Immature natural killer cell (primary cell): Measurements from ENCODE around the gene CNTN5. TPM values are rescaled to one million over a fixed set of nuclear protein-coding genes. Genes with fewer than 3 reads are reported as not detected.
"Not testable (repeated sequence)": the region's sequence is repeated elsewhere in the genome, so short reads cannot be mapped to it uniquely, and the experiment has no call there.

Source experiments
- DNase-seq, 3 donors: peaks; one replicate each; pipeline ENCODE4 v3.0.0; 2022; ENCODE audit warnings: mixed read lengths in 1 of 3
- H3K27ac Mint-ChIP-seq, 6 donors: one replicate each; pipeline ENCODE4 v1.8.0; 2020; ENCODE audit warnings: mixed read lengths in 6 of 6, mild to moderate bottlenecking in 5 of 6, inconsistent platforms in 4 of 6, moderate library complexity in 3 of 6
- H3K27me3 Mint-ChIP-seq, 3 donors: one replicate each; pipeline ENCODE4 v1.8.0; 2020 to 2021; ENCODE audit warnings: low read depth in 3 of 3, mild to moderate bottlenecking in 3 of 3, mixed read lengths in 3 of 3, moderate library complexity in 3 of 3, inconsistent platforms in 1 of 3
- H3K36me3 Mint-ChIP-seq, 3 donors: one replicate each; pipeline ENCODE4 v1.8.0; 2020; ENCODE audit warnings: mixed read lengths in 3 of 3, inconsistent platforms in 2 of 3, mild to moderate bottlenecking in 2 of 3
- H3K4me1 Mint-ChIP-seq, 2 donors: one replicate each; pipeline ENCODE4 v1.8.0; 2020; ENCODE audit warnings: inconsistent platforms in 2 of 2, mild to moderate bottlenecking in 2 of 2, mixed read lengths in 2 of 2, moderate library complexity in 1 of 2
- H3K4me3 Mint-ChIP-seq, 5 donors: one replicate each; pipeline ENCODE4 v1.8.0; 2020; ENCODE audit warnings: mild to moderate bottlenecking in 5 of 5, mixed read lengths in 5 of 5, inconsistent platforms in 3 of 5, moderate library complexity in 3 of 5
- H3K9me3 Mint-ChIP-seq, 6 donors: one replicate each; pipeline ENCODE4 v1.8.0; 2020; ENCODE audit warnings: mild to moderate bottlenecking in 6 of 6, mixed read lengths in 6 of 6, inconsistent platforms in 4 of 6, moderate library complexity in 3 of 6
- polyA plus RNA-seq, 3 donors: library from polyadenylated mRNA; unstranded; fragments of 300-500 nt; fragmentation: Illumina TruSeq; gene quantifications; one replicate each; pipeline ENCODE4 v1.2.3, GENCODE V29; 2021

The CNTN5 gene
- polyA plus RNA-seq, 3 donors from 2014 or later = not detected

GRCh38 chr11:100214791-100215190 lies 1194.0 kb downstream of the CNTN5 start:
- H3K27me3 Mint-ChIP-seq = no peaks in the 10 kb centered on the region
- no peak overlapping the region for H3K4me3 Mint-ChIP-seq
- no peak for DNase-seq
- H3K9me3 Mint-ChIP-seq = peaks cover 2 to 26% (median 13%) of the 10 kb centered on the region in 6 donors
- no peaks in the 10 kb centered on the region for H3K36me3 Mint-ChIP-seq
- no peaks in the 10 kb centered on the region for H3K4me1 Mint-ChIP-seq
- H3K27ac Mint-ChIP-seq = no peak overlapping the region

GRCh38 chr11:100220801-100221200 lies 1200.1 kb downstream of the CNTN5 start:
- Mint-ChIP-seq H3K4me1 (no peaks in the 10 kb centered on the region), H3K27me3 (peaks cover 0 to 1% (median 0%) of the 10 kb centered on the region in 3 donors), H3K36me3 (no peaks in the 10 kb centered on the region), H3K4me3 (no peak overlapping the region), H3K9me3 (peaks cover 6 to 45% (median 12%) of the 10 kb centered on the region in 6 donors), H3K27ac (no peak overlapping the region)
- DNase-seq = no peak

- DNase-seq = no peak
- Mint-ChIP-seq H3K36me3 (no peaks in the 10 kb centered on the region), H3K4me3 (no peak overlapping the region), H3K4me1 (no peaks in the 10 kb centered on the region), H3K27ac (no peak overlapping the region), H3K9me3 (peaks cover 6 to 54% (median 11%) of the 10 kb centered on the region in 6 donors), H3K27me3 (peaks cover 0 to 1% (median 0%) of the 10 kb centered on the region in 3 donors)
These were observed 1201.0 kb downstream of the CNTN5 start for GRCh38 chr11:100221791-100222190.

- DNase-seq = no peak
- Mint-ChIP-seq H3K27ac (no peak overlapping the region), H3K36me3 (no peaks in the 10 kb centered on the region)
These were observed 1203.8 kb downstream of the CNTN5 start for GRCh38 chr11:100224541-100225034.

GRCh38 chr11:100229086-100229485 lies 1208.3 kb downstream of the CNTN5 start:
- Mint-ChIP-seq H3K36me3 (no peaks in the 10 kb centered on the region), H3K9me3 (peaks cover 12 to 71% (median 25%) of the 10 kb centered on the region in 6 donors), H3K27ac (no peak overlapping the region), H3K4me3 (no peak overlapping the region), H3K27me3 (no peaks in the 10 kb centered on the region), H3K4me1 (no peaks in the 10 kb centered on the region)
- no peak for DNase-seq

More at GRCh38 chr11:100224541-100225034, 1203.8 kb downstream of the CNTN5 start:
- peaks cover 0 to 1% (median 0%) of the 10 kb centered on the region in 3 donors for H3K27me3 Mint-ChIP-seq
- no peaks in the 10 kb centered on the region for H3K4me1 Mint-ChIP-seq
- H3K4me3 Mint-ChIP-seq = no peak overlapping the region
- H3K9me3 Mint-ChIP-seq = peaks cover 6 to 62% (median 12%) of the 10 kb centered on the region in 6 donors

- DNase-seq = no peak
- H3K27ac Mint-ChIP-seq = no peak overlapping the region
- H3K9me3 Mint-ChIP-seq = peaks cover 8 to 74% (median 34%) of the 10 kb centered on the region in 6 donors
- H3K36me3 Mint-ChIP-seq = no peaks in the 10 kb centered on the region
- no peak overlapping the region for H3K4me3 Mint-ChIP-seq
- H3K4me1 Mint-ChIP-seq = no peaks in the 10 kb centered on the region
- peaks cover 0 to 1% (median 0%) of the 10 kb centered on the region in 3 donors for H3K27me3 Mint-ChIP-seq
These were observed 1211.3 kb downstream of the CNTN5 start for GRCh38 chr11:100232006-100232405.

- no peak for DNase-seq
- Mint-ChIP-seq H3K27me3 (peaks cover 0 to 1% (median 0%) of the 10 kb centered on the region in 3 donors), H3K27ac (no peak overlapping the region), H3K9me3 (peaks cover 11 to 67% (median 32%) of the 10 kb centered on the region in 6 donors), H3K4me3 (no peak overlapping the region), H3K4me1 (no peaks in the 10 kb centered on the region), H3K36me3 (no peaks in the 10 kb centered on the region)
These were observed 1214.3 kb downstream of the CNTN5 start for GRCh38 chr11:100235085-100235484.

GRCh38 chr11:100240025-100240539 lies 1219.3 kb downstream of the CNTN5 start:
- Mint-ChIP-seq H3K27ac (no peak overlapping the region), H3K9me3 (peaks cover 6 to 53% (median 16%) of the 10 kb centered on the region in 6 donors), H3K4me3 (no peak overlapping the region), H3K36me3 (no peaks in the 10 kb centered on the region), H3K4me1 (no peaks in the 10 kb centered on the region), H3K27me3 (peaks cover 0 to 2% (median 0%) of the 10 kb centered on the region in 3 donors)
- no peak for DNase-seq

DNA sequence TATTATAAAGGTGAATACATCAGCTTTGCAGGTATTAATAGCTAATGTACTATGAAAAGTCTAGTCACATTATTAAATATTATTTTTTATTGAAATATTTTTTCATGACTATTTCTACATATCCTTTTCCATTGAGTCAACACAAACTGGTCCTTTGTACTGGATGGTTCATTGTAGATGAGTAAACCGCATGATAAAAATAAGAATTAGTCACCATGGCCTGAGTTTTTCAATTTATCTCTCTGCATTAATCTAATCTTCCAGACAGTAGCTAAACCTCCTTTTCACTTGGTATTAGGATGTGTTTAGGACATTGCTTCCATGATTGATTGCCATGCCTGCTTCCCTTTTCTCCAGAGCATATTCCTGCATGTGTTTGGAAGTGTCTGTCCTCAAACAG lies 1227.0 kb downstream of the CNTN5 start:
- H3K4me3 Mint-ChIP-seq = no peak overlapping the region

GRCh38 chr11:100257238-100257803 lies 1236.6 kb downstream of the CNTN5 start:
- not testable (repeated sequence) for H3K4me3 Mint-ChIP-seq, H3K4me1 Mint-ChIP-seq, DNase-seq, H3K27ac Mint-ChIP-seq, H3K36me3 Mint-ChIP-seq, H3K27me3 Mint-ChIP-seq
- peaks cover 6 to 65% (median 38%) of the 10 kb centered on the region in 6 donors for H3K9me3 Mint-ChIP-seq

More for the DNA sequence above, 1227.0 kb downstream of the CNTN5 start:
- H3K4me1 Mint-ChIP-seq = no peaks in the 10 kb centered on the region
- H3K27me3 Mint-ChIP-seq = peaks cover 0 to 2% (median 0%) of the 10 kb centered on the region in 3 donors
- peaks cover 6 to 47% (median 15%) of the 10 kb centered on the region in 6 donors for H3K9me3 Mint-ChIP-seq
- H3K36me3 Mint-ChIP-seq = no peaks in the 10 kb centered on the region
- no peak overlapping the region for H3K27ac Mint-ChIP-seq
- DNase-seq = no peak

- Mint-ChIP-seq H3K36me3 (no peaks in the 10 kb centered on the region), H3K4me3 (no peak overlapping the region), H3K27me3 (peaks cover 0 to 1% (median 0%) of the 10 kb centered on the region in 3 donors), H3K4me1 (no peaks in the 10 kb centered on the region), H3K9me3 (peaks cover 0 to 69% (median 50%) of the 10 kb centered on the region in 6 donors), H3K27ac (no peak overlapping the region)
- no peak for DNase-seq
These were observed 1248.8 kb downstream of the CNTN5 start for GRCh38 chr11:100269516-100269915.

GRCh38 chr11:100273066-100273815 lies 1252.5 kb downstream of the CNTN5 start:
- no peak overlapping the region for H3K27ac Mint-ChIP-seq
- no peak for DNase-seq
- no peaks in the 10 kb centered on the region for H3K4me1 Mint-ChIP-seq
- no peak overlapping the region for H3K4me3 Mint-ChIP-seq
- no peaks in the 10 kb centered on the region for H3K27me3 Mint-ChIP-seq
- H3K9me3 Mint-ChIP-seq = peaks cover 5 to 66% (median 33%) of the 10 kb centered on the region in 6 donors
- H3K36me3 Mint-ChIP-seq = no peaks in the 10 kb centered on the region

GRCh38 chr11:100274466-100274865 lies 1253.7 kb downstream of the CNTN5 start:
- H3K27me3 Mint-ChIP-seq, DNase-seq, H3K4me3 Mint-ChIP-seq, H3K36me3 Mint-ChIP-seq, H3K27ac Mint-ChIP-seq, H3K4me1 Mint-ChIP-seq: not testable (repeated sequence)
- H3K9me3 Mint-ChIP-seq = peaks cover 5 to 54% (median 25%) of the 10 kb centered on the region in 6 donors

GRCh38 chr11:100294748-100295147 lies 1274.0 kb downstream of the CNTN5 start:
- DNase-seq = no peak
- Mint-ChIP-seq H3K9me3 (peaks cover 7 to 21% (median 13%) of the 10 kb centered on the region in 6 donors), H3K27me3 (no peaks in the 10 kb centered on the region), H3K27ac (no peak overlapping the region), H3K4me1 (no peaks in the 10 kb centered on the region), H3K4me3 (no peak overlapping the region), H3K36me3 (no peaks in the 10 kb centered on the region)
